Lung (tissue), 12 donors: ENCODE measurements around the gene ULBP3. TPM values are rescaled to one million over a fixed set of nuclear protein-coding genes. Genes with fewer than 3 reads are reported as not detected.

Experiments
- ATAC-seq: fragments of 200-7000 bp; cut with Tn5 transposase; one replicate; pipeline ENCODE4 v1.9.1; 2020; ENCODE audit warnings: moderate number of reproducible peaks; ENCODE audit not compliant: insufficient read depth, low FRiP score
- DNase-seq, 3 donors: peaks; one replicate each; pipeline ENCODE4 v3.0.0-alpha.2; 2013 to 2017
- H3K27ac ChIP-seq, 2 donors: one replicate each; pipeline ENCODE4 v1.5.1; 2013; ENCODE audit warnings: mild to moderate bottlenecking in 2 of 2, moderate library complexity in 2 of 2, control low read depth in 1 of 2, inconsistent platforms in 1 of 2, low read depth in 1 of 2, low read length in 1 of 2
- H3K27me3 ChIP-seq, 3 donors: one replicate each; pipeline ENCODE4 v1.5.1; 2013; ENCODE audit warnings: low read length in 2 of 3; ENCODE audit not compliant: control insufficient read depth in 3 of 3, insufficient read depth in 3 of 3
- H3K36me3 ChIP-seq, 4 donors: one replicate each; pipeline ENCODE4 v1.5.1; 2013; ENCODE audit warnings: low read length in 4 of 4, mild to moderate bottlenecking in 1 of 4, moderate library complexity in 1 of 4; ENCODE audit not compliant: control insufficient read depth in 4 of 4, insufficient read depth in 4 of 4
- H3K4me1 ChIP-seq, 5 donors: one replicate each; pipeline ENCODE4 v1.5.1; 2013; ENCODE audit warnings: low read length in 5 of 5, mild to moderate bottlenecking in 2 of 5, moderate library complexity in 1 of 5; ENCODE audit not compliant: control insufficient read depth in 5 of 5, insufficient read depth in 5 of 5
- H3K4me3 ChIP-seq: one replicate; pipeline ENCODE4 v1.5.1; 2013; ENCODE audit warnings: mild to moderate bottlenecking, control low read depth, moderate library complexity
- H3K9ac ChIP-seq, 2 donors: one replicate each; pipeline ENCODE4 v1.5.1; 2013; ENCODE audit warnings: low read length in 2 of 2, control low read depth in 1 of 2; ENCODE audit not compliant: insufficient read depth in 1 of 2
- H3K9me3 ChIP-seq, 4 donors: one replicate each; pipeline ENCODE4 v1.5.1; 2013; ENCODE audit warnings: low read length in 3 of 4, mild to moderate bottlenecking in 1 of 4, moderate library complexity in 1 of 4; ENCODE audit not compliant: control insufficient read depth in 4 of 4, insufficient read depth in 3 of 4
- CTCF ChIP-seq: IDR thresholded peaks from 2 replicates; pipeline ENCODE4 v1.5.1; 2012; ENCODE audit warnings: mild to moderate bottlenecking; ENCODE audit errors: control extremely low read depth, extremely low read depth
- WGBS, 2 donors: extraction: QIAGEN DNeasy Blood & Tissue Kit; methylation state at CpG; one replicate each; pipeline ENCODE4 v1.1.7; 2013; 5-methylcytosine and 5-hydroxymethylcytosine counted together
- polyA plus RNA-seq, 2 donors: library from polyadenylated mRNA; stranded (reverse); fragments of 200-250 nt; gene quantifications; one replicate each; pipeline ENCODE4 v1.2.1, GENCODE V29; 2013
- total RNA-seq, 2 donors: library from RNA; depleted of rRNA in 1 of 2; stranded (reverse); fragments of >200 nt in 1 of 2; gene quantifications; one replicate each; pipeline ENCODE4 v1.2.1, GENCODE V29; 2014 to 2021
- donor health status: control.
- donor health status: control.
- donor health status: Bipolar disorder and iron deficiency.
- donor health status: healthy.
- donor health status: DM: yes; HTN: yes; CAD: no.

ULBP3 gene
- total and polyA plus RNA-seq, 4 donors = 1.4 to 6.8 (median 3.9) TPM

GRCh38 chr6:150098155-150098554 lies 29.2 kb upstream of the ULBP3 start:
- TF ChIP-seq CTCF = no peak
- Histone ChIP-seq H3K9me3 (no peaks in the 10 kb centered on the region), H3K4me1 (no peaks in the 10 kb centered on the region), H3K27me3 (no peaks in the 10 kb centered on the region), H3K27ac (no peak overlapping the region), H3K9ac (no peak overlapping the region), H3K36me3 (no peaks in the 10 kb centered on the region), H3K4me3 (no peak overlapping the region)
- ATAC-seq = no peak
- DNase-seq = no peak
- 86 to 96% methylated on average over 10 of the region's 10 CpGs for WGBS, 2 donors

GRCh38 chr6:150093397-150093796 lies 24.5 kb upstream of the ULBP3 start:
- no peak for TF ChIP-seq CTCF
- Histone ChIP-seq H3K9me3 (no peaks in the 10 kb centered on the region), H3K4me1 (no peaks in the 10 kb centered on the region), H3K27ac (no peak overlapping the region), H3K4me3 (no peak overlapping the region), H3K9ac (no peak overlapping the region), H3K27me3 (no peaks in the 10 kb centered on the region), H3K36me3 (no peaks in the 10 kb centered on the region)
- no peak for ATAC-seq
- DNase-seq = no peak
- 92 to 93% methylated on average over 6 of the region's 6 CpGs for WGBS, 2 donors

- no peak for TF ChIP-seq CTCF
Measured at GRCh38 chr6:150091476-150091875, 22.6 kb upstream of the ULBP3 start.

GRCh38 chr6:150090328-150090727 lies 21.4 kb upstream of the ULBP3 start:
- ATAC-seq (no peak), DNase-seq (no peak)
- no peak overlapping the region for H3K9ac ChIP-seq
- H3K9me3 ChIP-seq = no peaks in the 10 kb centered on the region
- no peak for TF ChIP-seq CTCF
- 97 to 100% methylated on average over 3 of the region's 3 CpGs for WGBS, 2 donors
- H3K27me3 ChIP-seq = no peaks in the 10 kb centered on the region
- no peak overlapping the region for H3K27ac ChIP-seq
- H3K36me3 ChIP-seq = no peaks in the 10 kb centered on the region
- H3K4me1 ChIP-seq = no peaks in the 10 kb centered on the region
- no peak overlapping the region for H3K4me3 ChIP-seq

More at GRCh38 chr6:150091476-150091875, 22.6 kb upstream of the ULBP3 start:
- Histone ChIP-seq H3K4me3 (no peak overlapping the region), H3K27ac (no peak overlapping the region), H3K36me3 (no peaks in the 10 kb centered on the region), H3K9me3 (no peaks in the 10 kb centered on the region), H3K4me1 (no peaks in the 10 kb centered on the region), H3K9ac (no peak overlapping the region), H3K27me3 (no peaks in the 10 kb centered on the region)
- whole genome bisulfite sequencing, 2 donors = 65 to 79% methylated on average over 4 of the region's 4 CpGs
- DNase-seq (no peak), ATAC-seq (no peak)
